ENCODE measurements around the gene CDK14. TPM values are rescaled to one million over a fixed set of nuclear protein-coding genes. Genes with fewer than 3 reads are reported as not detected.

The CDK14 gene
- total and polyA plus RNA-seq, 4 donors, result 4.2 to 12.4 (median 7.4) TPM

- Histone ChIP-seq H3K27me3 (ENCODE audit: control insufficient read depth in 4 of 4, insufficient read depth in 4 of 4, low read length in 3 of 4) (no peaks in the 10 kb centered on the region), H3K9me3 (ENCODE audit: control insufficient read depth in 4 of 4, low read length in 3 of 4) (no peaks in the 10 kb centered on the region), H3K4me1 (ENCODE audit: control insufficient read depth in 4 of 4, insufficient read depth in 4 of 4, low read length in 3 of 4) (peaks cover 0 to 6% (median 0%) of the 10 kb centered on the region in 4 donors), H3K4me3 (ENCODE audit: low read depth in 1 of 3, low read length in 3 of 3) (no peak overlapping the region), H3K36me3 (ENCODE audit: control insufficient read depth in 4 of 4, insufficient read depth in 3 of 4, low read depth in 1 of 4, low read length in 3 of 4) (no peaks in the 10 kb centered on the region), H3K27ac (ENCODE audit: low read depth in 1 of 2, low read length in 2 of 2) (no peak overlapping the region), H3K9ac (ENCODE audit: low read depth in 1 of 2, low read length in 2 of 2) (no peak overlapping the region)
- no peak for DNase-seq (ENCODE audit: low spot score)
- TF ChIP-seq, protein P1, sequence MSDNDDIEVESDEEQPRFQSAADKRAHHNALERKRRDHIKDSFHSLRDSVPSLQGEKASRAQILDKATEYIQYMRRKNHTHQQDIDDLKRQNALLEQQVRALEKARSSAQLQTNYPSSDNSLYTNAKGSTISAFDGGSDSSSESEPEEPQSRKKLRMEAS (IDR thresholded peaks at IDR 0.05), result no peak
- TF ChIP-seq HNF4G (IDR thresholded peaks at IDR 0.05) (no peak), GABPA (IDR thresholded peaks at IDR 0.05 in 1 of 2, conservative IDR thresholded peaks at IDR 0.05 in 1 of 2) (no peak), SP1 (IDR thresholded peaks at IDR 0.05) (no peak), TAF1 (conservative IDR thresholded peaks at IDR 0.05) (no peak), HNF4A (conservative IDR thresholded peaks at IDR 0.05) (no peak), ZBTB33 (IDR thresholded peaks at IDR 0.05) (no peak), RAD21 (IDR thresholded peaks at IDR 0.05) (no peak), FOXA2 (IDR thresholded peaks at IDR 0.05) (no peak), RXRA (IDR thresholded peaks at IDR 0.05) (no peak), EGR1 (IDR thresholded peaks at IDR 0.05; ENCODE audit: low read depth in 2 of 2) (no peak), NR2F2 (IDR thresholded peaks at IDR 0.05) (no peak), ATF3 (IDR thresholded peaks at IDR 0.05) (no peak), JUND (IDR thresholded peaks at IDR 0.05) (no peak), FOXA1 (IDR thresholded peaks at IDR 0.05) (no peak)
- TF ChIP-seq, protein P2, sequence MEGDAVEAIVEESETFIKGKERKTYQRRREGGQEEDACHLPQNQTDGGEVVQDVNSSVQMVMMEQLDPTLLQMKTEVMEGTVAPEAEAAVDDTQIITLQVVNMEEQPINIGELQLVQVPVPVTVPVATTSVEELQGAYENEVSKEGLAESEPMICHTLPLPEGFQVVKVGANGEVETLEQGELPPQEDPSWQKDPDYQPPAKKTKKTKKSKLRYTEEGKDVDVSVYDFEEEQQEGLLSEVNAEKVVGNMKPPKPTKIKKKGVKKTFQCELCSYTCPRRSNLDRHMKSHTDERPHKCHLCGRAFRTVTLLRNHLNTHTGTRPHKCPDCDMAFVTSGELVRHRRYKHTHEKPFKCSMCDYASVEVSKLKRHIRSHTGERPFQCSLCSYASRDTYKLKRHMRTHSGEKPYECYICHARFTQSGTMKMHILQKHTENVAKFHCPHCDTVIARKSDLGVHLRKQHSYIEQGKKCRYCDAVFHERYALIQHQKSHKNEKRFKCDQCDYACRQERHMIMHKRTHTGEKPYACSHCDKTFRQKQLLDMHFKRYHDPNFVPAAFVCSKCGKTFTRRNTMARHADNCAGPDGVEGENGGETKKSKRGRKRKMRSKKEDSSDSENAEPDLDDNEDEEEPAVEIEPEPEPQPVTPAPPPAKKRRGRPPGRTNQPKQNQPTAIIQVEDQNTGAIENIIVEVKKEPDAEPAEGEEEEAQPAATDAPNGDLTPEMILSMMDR (IDR thresholded peaks at IDR 0.05; ENCODE audit: low read depth, low read length, missing input control), result no peak
- WGBS, result 71% methylated on average over 4 of the region's 4 CpGs
These were observed 27.9 kb upstream of the CDK14 start for GRCh38 chr7:90568213-90568612.

DNA sequence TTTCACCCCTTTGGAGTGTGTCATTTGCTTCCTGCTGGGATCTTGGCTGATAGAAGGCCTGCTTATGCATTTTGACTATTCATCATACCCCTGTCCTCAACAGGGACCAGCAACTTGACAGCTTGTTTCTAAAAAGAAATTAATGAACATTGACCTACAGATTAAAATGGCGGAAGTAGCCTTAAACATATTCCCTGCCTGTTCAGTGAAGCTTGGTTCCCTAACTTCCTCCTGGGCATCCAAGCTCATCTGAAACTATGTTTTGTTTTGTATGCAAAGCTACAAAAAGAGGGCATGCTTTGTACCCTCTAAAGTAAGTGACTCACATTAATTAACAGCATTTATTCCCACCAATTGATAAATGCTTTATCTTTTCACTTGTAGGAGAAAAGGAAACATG, 26.8 kb upstream of the CDK14 start:
- no peak overlapping the region for H3K27ac ChIP-seq (ENCODE audit: low read depth in 1 of 2, low read length in 2 of 2)
- no peak for DNase-seq (ENCODE audit: low spot score)
- 81% methylated on average over 1 of the region's 1 CpG for WGBS

More for the DNA sequence above, 26.8 kb upstream of the CDK14 start:
- no peak overlapping the region for H3K9ac ChIP-seq (ENCODE audit: low read depth in 1 of 2, low read length in 2 of 2)
- no peak overlapping the region for H3K4me3 ChIP-seq (ENCODE audit: low read depth in 1 of 3, low read length in 3 of 3)
- H3K36me3 ChIP-seq (ENCODE audit: control insufficient read depth in 4 of 4, insufficient read depth in 3 of 4, low read depth in 1 of 4, low read length in 3 of 4), result no peaks in the 10 kb centered on the region
- TF ChIP-seq ZBTB33 (IDR thresholded peaks at IDR 0.05), result no peak
- no peak for TF ChIP-seq RAD21 (IDR thresholded peaks at IDR 0.05)
- TF ChIP-seq YY1 (IDR thresholded peaks at IDR 0.05), result no peak
- TF ChIP-seq, protein P3, sequence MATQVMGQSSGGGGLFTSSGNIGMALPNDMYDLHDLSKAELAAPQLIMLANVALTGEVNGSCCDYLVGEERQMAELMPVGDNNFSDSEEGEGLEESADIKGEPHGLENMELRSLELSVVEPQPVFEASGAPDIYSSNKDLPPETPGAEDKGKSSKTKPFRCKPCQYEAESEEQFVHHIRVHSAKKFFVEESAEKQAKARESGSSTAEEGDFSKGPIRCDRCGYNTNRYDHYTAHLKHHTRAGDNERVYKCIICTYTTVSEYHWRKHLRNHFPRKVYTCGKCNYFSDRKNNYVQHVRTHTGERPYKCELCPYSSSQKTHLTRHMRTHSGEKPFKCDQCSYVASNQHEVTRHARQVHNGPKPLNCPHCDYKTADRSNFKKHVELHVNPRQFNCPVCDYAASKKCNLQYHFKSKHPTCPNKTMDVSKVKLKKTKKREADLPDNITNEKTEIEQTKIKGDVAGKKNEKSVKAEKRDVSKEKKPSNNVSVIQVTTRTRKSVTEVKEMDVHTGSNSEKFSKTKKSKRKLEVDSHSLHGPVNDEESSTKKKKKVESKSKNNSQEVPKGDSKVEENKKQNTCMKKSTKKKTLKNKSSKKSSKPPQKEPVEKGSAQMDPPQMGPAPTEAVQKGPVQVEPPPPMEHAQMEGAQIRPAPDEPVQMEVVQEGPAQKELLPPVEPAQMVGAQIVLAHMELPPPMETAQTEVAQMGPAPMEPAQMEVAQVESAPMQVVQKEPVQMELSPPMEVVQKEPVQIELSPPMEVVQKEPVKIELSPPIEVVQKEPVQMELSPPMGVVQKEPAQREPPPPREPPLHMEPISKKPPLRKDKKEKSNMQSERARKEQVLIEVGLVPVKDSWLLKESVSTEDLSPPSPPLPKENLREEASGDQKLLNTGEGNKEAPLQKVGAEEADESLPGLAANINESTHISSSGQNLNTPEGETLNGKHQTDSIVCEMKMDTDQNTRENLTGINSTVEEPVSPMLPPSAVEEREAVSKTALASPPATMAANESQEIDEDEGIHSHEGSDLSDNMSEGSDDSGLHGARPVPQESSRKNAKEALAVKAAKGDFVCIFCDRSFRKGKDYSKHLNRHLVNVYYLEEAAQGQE (IDR thresholded peaks at IDR 0.05), result no peak
- TF ChIP-seq, protein P1 (IDR thresholded peaks at IDR 0.05), result no peak
- no peak for TF ChIP-seq SP1 (IDR thresholded peaks at IDR 0.05)
- TF ChIP-seq NR2F2 (IDR thresholded peaks at IDR 0.05), result no peak
- TF ChIP-seq ATF3 (IDR thresholded peaks at IDR 0.05), result no peak
- no peak for TF ChIP-seq FOXA1 (IDR thresholded peaks at IDR 0.05)
- no peaks in the 10 kb centered on the region for H3K27me3 ChIP-seq (ENCODE audit: control insufficient read depth in 4 of 4, insufficient read depth in 4 of 4, low read length in 3 of 4)
- H3K4me1 ChIP-seq (ENCODE audit: control insufficient read depth in 4 of 4, insufficient read depth in 4 of 4, low read length in 3 of 4), result peaks cover 0 to 4% (median under 1%) of the 10 kb centered on the region in 4 donors
- no peaks in the 10 kb centered on the region for H3K9me3 ChIP-seq (ENCODE audit: control insufficient read depth in 4 of 4, low read length in 3 of 4)
